HG03469 (cell line): ENCODE results near the gene CHADL.
"Not testable (repeated sequence)": the region's sequence is repeated elsewhere in the genome, so short reads cannot be mapped to it uniquely, and the experiment has no call there.

Experiments
- ATAC-seq: cut with Tn5 transposase; IDR thresholded peaks from one replicate; pipeline ENCODE4 v1.9.1; 2021; ENCODE audit warnings: mild to moderate bottlenecking, moderate library complexity, moderate number of reproducible peaks; ENCODE audit not compliant: unreplicated experiment

Gene CHADL

GRCh38 chr22:41240377-41241132 is at the start of gene CHADL:
Gene CHADL (minus strand): TSS chr22:41240931. CDS start chr22:41240881, 50 bp downstream.
- ATAC-seq: no peak

DNA sequence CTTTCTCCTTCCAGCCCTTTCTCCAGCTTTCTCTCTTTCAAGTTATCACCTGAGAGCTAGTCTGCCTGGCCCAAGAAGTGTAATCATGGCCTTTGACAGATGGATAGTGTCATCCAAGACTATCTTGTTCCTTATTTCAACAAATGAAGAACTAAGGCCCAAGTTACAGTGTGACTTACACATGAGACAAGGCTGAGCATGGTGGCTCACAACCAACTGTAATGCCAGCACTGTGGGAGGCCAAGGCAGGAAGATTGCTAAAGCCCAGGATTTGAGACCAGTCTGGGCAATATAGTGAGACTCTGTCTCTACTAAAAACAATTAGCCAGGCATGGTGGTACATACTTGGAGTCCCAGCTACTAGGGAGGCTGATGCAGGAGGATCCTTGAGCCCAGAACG is 48.9 kb upstream of the CHADL start:
- ATAC-seq: no peak

DNA sequence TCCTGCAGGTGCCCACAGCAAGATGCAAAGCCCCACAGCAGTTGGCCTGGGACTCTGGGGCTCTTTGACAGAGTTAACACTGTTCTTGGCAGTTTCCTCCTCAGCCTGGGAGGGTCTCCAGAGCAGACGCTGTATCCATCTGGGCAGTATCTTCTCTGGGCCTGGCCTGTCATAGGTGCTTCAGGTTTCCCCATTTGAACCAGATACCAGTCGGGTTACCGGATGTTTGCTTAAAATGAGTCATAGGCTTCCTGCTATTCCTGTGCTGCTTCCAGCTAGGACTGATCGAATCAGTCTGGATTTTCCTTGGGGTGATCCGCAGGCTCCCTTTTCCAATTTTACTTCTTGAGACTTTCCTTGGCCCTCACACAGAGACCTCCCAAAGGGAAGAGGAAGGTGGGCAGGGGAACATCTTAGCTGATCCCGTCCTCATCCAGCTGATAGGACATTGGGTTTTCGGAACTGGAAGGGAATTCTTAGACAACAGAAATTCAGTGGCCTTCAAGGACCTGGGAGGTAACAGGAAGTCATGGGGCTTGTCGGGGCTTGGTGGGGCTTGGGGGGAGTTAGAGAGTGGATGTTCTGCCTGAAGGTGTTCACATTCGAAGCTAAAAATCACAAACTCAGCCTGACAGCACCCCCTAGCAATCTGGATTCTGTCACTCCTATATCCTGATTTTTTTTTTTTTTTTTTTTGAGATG is 47.7 kb upstream of the CHADL start:
- no peak for ATAC-seq

DNA sequence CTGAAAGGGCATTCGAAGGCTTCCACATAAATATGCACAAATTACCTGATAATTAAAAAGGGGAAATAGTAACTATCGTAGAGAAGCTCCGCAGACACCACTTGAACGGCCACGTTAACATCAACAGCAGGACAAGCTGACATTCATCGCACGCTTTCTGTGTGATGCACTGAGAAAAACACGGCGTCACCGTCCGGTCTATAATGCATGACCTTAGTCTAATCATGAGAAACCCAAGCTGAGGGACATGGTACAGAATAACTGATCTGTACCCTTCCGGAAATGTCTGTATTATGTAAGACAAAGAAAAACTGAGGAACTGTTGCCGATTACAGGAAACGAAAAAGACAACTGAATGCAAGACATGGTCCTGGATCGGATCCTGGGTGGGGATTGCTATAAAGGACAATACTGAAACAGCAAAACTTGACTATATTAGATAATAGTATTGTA is 45.9 kb upstream of the CHADL start:
- peak; percentile 12 for ATAC-seq

DNA sequence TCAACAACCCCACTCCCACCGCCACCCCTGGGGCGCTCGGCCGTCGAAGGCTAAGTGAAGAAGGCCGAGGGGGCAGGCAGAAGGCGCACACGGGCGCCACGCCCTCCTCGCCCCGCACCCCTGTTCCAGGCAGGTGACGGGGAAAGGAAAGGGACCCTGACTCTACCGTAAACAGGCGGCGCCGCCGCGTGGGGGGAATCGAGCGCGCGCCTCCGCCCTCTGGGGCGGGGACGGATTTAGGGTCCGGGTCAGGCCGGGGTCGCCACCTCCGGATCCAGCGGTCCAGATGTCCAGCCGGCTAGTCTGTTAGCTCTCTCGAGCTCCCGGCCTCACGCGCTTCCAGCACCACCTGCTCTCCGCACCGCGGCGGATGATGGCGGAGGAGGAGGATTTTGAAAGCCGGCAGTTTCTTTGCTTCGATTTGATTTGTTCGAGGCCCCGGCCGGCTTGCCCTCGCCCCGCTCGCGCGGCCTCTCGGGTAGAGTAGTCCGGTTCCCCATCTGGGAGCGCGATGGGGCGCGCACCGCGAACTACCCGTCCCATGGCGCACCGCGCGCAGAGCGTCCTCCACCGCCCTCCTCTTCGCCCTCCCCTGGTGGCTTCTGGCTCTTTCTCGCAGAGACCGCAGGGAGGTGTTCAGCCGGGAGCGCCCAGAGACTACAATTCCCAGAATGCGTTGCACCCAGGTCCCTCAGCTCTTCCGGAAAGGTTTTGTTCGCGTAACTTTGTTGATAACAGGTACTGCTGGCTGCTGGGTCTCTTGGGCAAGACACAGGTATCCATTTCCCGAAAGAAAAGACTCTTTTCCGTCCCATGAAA is 45.3 kb upstream of the CHADL start, which contains the start of gene RANGAP1:
RANGAP1 (minus strand) TSS at position 368 of the 819 bp plus-strand sequence. CDS start 5,143 bp downstream, outside the sequence.
- peak; percentile 81 for ATAC-seq

DNA sequence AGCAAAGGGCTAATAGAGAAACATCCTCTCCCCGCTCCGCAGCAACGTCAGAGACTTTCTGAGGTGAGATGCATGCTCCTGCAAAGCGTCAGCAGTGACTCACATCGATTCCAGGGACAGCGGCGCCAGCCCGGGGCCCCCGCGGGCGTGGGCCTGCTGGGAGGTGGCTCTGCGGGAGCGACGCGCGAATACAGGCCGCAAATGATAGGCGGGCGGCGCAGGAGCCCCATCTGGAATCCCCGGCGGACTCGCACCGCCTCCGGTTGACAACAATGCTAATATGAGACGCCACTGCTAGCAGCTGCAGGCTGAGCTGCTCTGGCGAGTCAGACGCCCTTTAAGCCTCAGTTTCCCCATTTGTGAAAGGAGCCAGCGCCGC is 44.7 kb upstream of the CHADL start:
- peak; percentile 10 for ATAC-seq

DNA sequence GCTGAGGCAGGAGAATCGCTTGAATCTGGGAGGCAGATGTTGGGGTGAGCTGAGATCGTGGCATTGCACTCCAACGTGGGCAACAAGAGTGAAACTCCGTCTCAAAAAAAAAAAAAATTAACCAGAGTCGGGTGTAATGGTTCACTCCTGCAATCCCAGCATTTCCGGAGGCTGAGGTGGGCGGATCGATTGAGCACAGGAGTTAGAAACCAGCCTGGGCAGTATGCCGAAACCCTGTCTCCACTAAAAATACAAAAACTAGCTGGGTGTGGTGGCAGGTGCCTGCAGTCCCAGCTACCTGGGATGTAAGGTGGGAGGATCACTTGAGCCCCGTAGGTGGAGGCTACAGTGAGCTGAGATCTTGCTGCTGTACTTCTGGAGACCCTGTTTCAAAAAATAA is 43.7 kb upstream of the CHADL start:
- ATAC-seq: no peak

- no peak for ATAC-seq
Observed at GRCh38 chr22:41280854-41281253, 40.1 kb upstream of the CHADL start.

GRCh38 chr22:41280065-41280464 is 39.3 kb upstream of the CHADL start:
- no peak for ATAC-seq

DNA sequence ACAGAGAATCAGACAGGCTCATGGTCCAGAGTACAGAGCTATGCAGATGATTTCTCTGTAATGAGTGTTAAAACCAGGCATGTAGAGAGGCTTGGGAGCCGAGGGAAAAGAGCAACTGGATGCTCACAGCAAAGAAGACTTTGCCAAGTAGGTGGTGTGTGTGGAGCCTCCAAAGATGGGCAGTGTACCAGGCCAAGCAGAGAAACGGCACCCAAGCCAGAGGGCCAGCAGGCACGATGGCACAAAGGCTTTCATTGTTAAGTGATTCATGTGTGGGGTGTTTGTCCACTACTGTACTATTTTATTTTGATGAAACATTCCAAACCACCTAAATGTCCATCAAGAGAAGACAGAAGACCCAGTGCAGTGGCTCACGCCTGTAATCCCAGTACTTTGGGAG is 34.1 kb upstream of the CHADL start:
- ATAC-seq: no peak

DNA sequence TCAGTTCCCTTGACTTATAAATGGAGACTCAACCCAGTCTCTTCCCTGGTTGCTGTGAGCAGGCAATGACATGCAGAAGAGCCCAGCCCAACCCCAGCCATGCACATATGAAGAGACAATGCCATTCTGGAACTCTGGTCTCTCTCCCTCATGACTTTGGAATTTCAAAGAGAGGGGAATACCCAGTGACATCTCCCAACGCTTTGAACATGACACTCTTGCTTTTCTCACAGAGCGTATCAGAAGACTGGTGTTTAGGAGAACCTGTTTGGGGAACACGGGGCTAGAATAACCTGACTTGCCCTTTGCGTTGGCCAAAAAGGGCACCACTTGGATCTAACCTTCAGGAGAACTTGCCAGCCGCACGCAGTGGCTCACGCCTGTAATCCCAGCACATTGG is 32.4 kb upstream of the CHADL start:
- ATAC-seq: no peak

DNA sequence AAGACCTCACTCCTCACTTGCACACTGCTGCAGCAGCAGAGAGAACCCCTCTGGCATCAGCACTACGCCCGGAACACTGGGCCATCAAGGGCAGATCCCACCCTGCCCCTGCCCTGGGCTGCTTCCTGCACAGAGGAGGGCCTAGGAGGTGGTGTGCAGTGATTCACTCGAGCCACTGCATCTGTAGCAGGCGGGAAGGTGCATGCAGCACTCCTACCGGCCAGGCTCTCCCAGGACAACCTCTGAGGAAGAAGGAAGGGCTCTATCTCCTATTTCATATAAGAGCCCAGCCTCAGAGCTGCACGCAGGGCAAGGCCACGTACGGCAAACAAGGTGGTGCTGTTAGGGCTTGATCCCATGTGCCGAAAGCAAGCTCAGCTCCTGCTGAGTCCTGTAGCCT is 31.1 kb upstream of the CHADL start:
- no peak for ATAC-seq

DNA sequence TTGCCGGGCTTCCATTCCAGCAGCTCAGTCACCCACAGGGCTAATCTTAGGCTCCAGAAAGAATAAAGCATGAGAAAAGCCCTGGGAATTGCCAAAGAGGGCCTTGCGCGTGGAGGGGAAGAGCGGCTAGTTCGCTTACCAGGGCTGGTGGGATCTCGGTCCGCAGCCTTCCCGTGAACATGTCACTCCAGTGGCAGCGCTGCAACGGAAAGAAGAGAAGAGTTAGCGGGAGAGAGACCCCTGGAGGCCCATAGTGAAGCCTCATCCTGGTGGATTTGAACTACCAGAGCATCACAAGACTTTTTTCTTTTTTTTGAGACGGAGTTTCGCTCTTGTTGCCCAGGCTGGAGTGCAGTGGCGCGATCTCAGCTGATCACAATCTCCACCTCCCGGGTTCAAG is 27.2 kb upstream of the CHADL start:
- no peak for ATAC-seq

GRCh38 chr22:41264408-41264941 is 23.7 kb upstream of the CHADL start:
- no peak for ATAC-seq

DNA sequence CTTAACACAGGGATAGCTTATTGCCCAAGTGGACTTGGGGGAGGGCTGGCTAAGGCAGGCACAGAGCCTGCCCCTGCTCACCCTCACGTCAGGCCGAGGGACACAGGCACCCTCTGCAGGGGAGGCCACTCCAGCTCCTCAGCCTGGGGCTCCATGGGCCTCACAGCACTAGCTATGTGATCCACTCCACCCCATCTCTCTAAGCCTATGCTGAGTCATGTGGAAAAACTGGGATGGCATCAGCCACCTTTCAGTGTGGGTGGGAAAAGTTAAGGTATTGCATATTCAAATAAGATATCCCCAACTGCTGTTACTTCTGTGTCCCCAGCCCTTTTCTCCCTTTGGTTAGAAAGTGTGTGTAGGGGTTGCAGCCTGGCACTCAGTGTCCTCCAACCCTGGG is 23.0 kb upstream of the CHADL start:
- ATAC-seq: no peak

DNA sequence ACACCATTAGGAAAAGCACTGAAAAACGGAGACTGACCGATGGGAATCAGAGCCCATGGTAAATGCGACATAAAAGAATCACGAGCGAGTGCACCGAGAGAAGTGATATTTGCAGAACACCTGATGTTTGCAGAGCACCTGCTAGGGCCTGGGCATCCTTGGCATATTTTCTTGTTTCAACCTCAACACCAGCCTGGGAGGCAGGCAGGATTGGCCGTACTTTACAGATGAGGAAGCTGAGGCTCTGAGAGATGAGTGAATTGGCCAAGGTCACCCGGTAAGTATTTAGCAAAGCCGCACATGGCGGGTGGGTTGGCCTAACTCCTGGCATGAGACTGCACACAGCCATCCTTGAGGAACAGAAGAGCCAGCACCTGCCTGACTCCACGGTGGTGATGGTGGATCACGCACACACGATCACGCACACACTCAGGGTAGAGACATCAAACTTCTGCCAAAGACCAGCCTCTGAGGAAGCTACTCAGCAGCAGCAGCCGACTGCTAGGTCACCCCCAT is 21.6 kb upstream of the CHADL start:
- ATAC-seq: no peak

DNA sequence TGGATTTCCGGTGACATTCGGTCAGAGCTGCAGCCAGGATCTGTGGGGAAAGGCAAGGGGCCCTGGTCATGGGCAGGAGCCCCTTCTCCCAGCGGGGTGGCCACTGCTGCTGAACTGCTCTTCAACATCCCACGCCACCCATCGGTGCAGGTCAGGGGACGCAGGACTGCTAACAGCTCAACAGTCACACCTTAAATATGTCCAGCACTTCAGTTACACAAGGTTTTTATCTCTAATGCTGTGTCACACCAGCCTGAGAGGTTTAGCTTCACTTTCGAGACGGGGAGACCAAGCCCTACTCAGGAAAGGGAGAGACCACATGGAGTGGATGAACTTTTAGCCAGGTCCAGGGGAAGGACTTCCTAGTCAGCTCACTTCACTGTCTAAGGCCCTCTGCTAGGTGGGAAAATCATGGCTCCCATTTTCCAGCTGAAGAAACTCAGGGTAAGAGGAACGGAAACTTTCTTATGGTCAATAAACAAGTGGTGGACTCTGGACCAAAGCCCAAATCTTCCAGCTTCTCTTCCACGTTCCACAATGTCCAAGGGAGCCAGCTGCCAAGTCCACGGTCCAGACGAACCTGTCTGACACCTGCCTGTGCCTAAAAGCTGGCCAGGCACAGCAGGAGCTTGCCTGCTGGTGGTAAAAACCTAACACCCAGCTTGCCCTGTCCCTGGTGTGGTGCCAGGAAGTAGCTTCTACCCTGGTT is 21.0 kb upstream of the CHADL start:
- no peak for ATAC-seq

DNA sequence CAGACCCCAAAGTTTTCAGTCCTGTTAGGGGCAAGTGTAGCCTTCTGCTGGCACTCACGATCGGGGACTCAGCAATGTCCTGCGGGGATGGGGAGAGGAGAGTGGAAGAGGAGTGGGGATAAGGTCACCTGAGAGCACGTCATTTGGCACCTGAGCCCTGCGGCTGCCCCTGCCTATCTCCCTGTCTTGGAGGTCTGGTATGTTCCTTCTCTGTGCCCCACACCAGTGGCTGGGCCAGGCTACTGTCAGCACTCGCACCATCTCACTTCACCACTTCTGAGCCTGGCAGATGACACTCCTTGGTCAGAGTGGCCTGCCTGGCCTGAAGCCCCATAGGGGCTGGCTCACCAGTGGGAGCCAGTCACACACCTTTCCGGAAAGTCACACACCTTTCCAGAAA is 20.1 kb upstream of the CHADL start:
- ATAC-seq: no peak

GRCh38 chr22:41259756-41260155 is 19.0 kb upstream of the CHADL start:
- not testable (repeated sequence) for ATAC-seq

DNA sequence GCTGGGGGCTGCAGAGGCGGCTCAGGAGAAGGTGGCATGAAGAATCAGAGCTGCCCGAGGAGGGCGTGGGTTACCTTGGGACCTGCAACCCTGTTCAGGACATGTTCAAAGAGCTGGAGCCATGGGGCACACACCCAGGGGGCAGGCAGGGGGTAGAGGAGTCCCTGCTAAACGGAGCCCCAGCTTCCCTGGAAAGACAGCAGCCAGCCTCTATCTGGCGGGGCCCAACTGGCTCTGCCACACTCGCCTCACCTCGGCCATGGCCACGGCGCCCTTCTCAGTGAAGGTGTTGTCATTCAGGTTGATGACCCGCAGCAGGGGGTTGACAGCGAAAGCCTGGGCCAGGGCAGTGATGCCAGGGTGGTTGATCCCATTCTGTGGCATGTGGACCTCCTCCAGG is 17.0 kb upstream of the CHADL start:
- no peak for ATAC-seq
